Skeletal muscle cell (primary cell): ENCODE data around the gene SLC9A5.
A peak's percentile ranks its signal among the peaks of the same experiment; 100 is the strongest.

Source experiments
- DNase-seq: peaks from one replicate; pipeline ENCODE4 v3.0.0-alpha.2; 2010; ENCODE audit warnings: low read depth
- H3K4me3 ChIP-seq: 2 replicates; pipeline ENCODE4 v1.5.1; 2011; ENCODE audit warnings: low read depth, mild to moderate bottlenecking, control low read depth, low read length, moderate library complexity

Gene SLC9A5

DNA sequence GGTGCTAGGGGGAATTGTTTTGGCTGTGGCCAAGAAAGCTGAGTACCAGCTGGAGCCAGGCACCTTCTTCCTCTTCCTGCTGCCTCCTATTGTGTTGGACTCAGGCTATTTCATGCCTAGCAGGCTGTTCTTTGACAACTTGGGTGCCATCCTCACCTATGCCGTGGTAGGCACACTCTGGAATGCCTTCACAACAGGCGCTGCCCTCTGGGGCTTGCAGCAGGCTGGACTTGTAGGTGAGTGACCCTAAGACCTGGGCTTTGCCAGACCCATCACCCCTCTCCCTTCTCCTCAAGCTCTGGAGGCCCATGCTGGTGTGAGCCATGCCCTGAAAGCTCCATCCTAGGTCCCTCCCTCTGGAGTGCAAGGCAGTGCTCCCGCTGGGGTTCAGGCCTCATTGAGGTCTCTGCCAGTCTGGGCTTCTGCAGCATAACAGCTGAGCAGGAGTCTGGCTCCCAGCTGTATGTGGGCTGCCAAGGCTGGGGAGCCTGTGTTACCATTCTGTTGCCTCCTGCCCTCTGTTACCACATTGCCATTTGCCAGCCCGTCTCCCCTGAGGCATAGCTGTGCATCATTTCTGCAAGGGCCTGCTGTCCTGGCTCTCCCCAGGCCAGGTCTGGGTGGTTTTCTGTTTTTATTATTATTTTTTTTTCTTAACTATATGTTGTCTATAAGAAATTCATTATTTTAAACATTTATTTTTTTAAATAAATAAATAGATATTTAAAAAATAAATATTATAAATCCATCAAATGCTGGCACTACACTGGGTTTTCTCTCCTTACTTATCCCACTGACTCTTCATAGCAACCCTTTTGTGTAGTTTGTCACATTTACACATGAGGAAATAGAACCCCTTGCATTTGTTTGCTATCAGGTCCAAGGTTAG is 4.1 kb downstream of the SLC9A5 start:
- DNase-seq = no peak
- no peak overlapping the region for H3K4me3 ChIP-seq

DNA sequence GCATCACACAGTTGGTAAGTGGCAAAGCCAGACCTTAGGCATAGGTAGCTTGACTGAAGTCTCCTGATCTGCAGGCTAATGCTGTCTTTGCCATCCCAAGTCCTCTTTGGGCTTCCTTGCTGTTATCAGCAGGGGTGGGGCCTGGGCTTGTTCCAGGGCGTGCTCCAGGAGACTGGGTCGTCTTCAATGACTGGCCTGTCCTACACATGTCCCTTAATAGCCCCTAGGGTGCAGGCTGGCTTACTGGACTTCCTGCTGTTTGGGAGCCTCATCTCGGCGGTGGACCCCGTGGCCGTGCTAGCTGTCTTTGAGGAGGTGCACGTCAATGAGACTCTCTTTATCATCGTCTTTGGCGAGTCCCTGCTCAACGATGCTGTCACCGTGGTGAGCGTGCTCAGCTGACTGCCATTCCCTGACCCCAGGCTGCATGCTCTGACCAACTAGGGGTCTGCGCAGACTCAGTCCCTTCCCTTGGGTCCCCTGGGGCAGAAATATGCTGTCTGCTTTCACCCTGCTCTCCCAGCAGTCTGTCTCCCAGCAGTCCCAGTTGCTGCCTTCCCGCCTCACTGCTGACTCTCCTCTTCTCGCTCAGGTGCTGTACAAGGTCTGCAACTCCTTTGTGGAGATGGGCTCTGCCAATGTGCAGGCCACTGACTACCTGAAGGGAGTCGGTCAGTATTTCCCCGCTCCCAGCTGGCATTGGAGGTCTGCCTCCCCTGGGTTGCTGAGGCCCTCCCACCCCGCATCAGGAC is 6.2 kb downstream of the SLC9A5 start:
- DNase-seq = no peak

DNA sequence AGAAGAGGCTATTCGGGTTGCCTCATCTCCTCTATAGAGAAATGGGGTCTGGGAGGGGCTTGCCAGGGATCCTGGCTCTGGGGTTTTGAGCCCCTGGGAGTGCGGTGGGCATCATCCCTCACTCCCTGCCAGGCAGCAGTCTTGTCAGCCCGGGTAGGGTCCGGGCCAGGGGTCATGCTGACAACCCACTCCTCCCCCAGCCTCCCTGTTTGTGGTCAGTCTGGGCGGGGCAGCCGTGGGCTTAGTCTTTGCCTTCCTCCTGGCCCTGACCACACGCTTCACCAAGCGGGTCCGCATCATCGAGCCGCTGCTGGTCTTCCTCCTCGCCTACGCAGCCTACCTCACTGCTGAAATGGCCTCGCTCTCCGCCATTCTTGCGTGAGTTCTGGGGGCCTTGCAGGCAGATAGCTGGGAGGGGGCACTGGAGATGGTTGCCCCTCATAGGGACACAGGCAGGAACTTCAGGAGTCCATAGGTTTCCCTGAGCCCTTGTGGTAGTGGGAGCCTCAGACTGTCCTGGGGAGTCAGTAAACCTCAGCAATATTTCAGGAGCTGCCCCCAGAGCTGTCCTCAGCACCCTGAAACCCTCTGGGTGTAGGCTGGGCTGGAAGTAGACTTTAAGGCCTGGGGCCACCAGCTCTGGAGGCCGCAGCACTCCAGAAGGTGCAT is 6.9 kb downstream of the SLC9A5 start:
- no peak for DNase-seq

More for the DNA sequence above, 6.2 kb downstream of the SLC9A5 start:
- no peak overlapping the region for H3K4me3 ChIP-seq

DNA sequence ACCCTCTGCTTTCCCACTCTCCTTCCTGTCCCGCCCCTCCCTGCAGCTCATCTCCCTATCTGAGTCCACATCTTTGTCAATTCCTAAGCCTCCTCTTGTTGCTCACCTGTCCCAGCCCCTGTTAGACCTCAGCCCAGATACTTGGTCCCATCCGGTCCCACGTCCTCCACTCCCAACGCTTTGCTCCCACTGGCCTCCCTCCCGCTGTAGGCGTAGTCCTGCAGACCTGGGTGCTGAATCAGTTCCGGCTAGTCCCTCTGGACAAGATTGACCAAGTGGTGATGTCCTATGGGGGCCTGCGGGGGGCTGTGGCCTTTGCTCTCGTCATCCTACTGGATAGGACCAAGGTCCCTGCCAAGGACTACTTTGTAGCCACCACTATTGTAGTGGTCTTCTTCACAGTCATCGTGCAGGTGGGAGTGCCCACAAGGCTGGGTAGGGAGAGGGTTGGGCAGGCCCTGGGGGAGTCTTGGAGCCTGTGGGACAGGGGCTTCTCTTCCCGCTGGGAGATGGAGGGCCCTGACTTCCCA is 8.0 kb downstream of the SLC9A5 start:
- no peak overlapping the region for H3K4me3 ChIP-seq
- no peak for DNase-seq

More for the DNA sequence above, 6.9 kb downstream of the SLC9A5 start:
- H3K4me3 ChIP-seq = no peak overlapping the region

DNA sequence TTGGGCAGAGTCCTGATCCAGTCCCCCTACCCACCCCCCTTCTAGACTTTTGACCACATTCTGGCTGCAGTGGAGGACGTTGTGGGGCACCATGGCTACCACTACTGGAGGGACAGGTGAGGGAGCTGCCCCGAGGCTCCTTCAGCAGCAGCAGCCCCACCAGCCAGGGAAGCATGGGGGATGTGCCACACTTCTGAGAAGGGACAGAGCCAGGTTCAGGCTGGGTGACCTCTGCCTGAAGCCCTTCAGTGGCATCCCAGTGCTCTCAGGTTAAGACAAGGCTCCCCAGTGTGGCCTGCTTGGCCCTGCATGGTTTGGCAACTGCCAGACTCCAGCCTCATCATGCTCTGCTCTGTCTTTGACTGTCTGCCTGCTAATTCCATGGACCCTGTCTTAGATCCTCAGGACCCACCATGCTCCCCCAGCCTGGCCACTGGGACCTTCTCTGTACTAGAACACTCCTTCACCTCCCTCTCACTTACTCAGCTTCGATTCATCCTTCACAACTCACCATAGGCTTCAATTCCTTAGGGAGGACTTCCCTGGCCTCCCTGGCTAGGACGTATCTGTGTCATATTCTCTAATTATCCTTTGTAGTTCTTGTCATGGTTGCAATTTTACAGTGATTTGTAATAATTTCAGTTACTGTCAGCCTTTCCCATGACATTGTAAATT is 8.8 kb downstream of the SLC9A5 start:
- no peak overlapping the region for H3K4me3 ChIP-seq
- no peak for DNase-seq

DNA sequence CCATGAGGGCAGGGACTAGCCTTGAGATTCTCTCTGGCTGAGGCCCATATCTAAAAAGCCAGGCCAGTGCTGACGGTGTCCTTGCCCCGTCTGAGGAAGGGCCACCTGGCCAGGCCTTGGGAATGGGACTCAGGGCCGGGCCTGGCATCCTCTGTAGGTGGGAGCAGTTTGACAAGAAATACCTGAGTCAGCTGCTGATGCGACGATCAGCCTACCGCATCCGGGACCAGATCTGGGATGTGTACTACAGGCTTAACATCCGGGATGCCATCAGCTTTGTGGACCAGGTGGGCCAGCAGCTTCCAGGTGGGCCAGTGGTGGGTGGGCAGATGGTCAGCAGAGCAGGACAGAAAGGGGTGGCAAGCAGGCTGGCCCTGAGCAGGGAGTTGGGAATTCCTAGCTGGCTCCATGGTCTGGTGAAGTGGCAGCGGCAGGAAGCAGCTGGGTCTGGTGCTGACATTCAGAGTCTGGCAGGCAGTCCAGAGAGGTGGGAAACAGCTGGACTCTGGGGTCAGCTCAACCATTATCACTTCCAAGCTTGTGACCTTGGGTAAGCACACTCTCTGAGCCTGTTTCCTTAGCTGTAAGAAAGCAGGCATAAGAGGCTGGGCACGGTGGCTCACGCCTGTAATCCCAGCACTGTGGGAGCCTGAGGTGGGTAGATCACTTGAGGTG is 9.5 kb downstream of the SLC9A5 start:
- DNase-seq = no peak
- no peak overlapping the region for H3K4me3 ChIP-seq

DNA sequence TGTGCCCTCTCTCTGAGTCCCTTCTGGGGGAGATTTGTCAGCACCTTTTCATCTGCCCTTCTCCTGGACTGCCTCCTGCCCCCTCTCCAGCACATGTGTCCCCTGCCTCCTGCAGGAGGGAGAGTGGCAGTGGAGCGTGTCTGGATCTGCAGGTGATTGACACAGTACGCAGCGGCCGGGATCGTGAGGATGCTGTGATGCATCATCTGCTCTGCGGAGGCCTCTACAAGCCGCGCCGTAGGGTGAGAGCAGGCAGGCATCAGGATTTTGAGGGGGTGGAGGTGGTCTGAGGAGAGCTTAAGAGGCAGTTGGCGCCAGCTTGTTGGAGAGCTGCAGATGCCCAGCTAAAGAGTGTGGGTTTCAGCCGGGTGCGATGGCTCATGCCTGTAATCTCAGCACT is 10.9 kb downstream of the SLC9A5 start:
- no peak overlapping the region for H3K4me3 ChIP-seq
- no peak for DNase-seq

DNA sequence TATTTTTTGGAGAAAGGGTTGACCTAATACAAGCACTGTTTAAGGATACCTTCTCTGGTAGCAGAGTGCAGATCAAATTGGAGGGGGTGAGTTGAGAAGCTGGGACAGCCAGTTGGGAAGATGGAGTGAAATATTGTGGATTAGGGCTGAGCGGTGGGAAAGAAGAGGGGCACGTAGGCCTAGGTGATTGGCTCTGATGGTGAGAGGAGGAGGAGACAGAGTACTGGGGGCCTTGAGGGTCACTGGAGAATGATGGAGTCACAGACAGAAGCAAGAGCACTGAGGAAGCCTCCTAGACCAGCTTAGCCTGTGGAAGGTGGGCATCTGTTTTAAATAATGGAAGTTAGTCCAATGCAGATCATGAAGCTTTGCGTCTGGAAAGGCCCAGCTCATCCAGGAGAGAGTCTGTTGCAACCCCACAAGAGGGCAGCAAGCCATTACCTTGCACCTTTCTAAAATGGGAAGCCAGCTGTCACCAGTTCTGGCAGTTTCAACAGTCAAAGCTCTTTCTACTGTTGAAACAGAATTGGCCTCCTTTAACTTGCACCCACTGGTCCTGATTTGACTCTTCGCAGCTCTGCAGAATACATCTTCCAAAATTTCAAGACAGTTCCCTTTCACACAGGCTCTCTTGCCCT is 11.8 kb downstream of the SLC9A5 start:
- no peak overlapping the region for H3K4me3 ChIP-seq
- DNase-seq = no peak

DNA sequence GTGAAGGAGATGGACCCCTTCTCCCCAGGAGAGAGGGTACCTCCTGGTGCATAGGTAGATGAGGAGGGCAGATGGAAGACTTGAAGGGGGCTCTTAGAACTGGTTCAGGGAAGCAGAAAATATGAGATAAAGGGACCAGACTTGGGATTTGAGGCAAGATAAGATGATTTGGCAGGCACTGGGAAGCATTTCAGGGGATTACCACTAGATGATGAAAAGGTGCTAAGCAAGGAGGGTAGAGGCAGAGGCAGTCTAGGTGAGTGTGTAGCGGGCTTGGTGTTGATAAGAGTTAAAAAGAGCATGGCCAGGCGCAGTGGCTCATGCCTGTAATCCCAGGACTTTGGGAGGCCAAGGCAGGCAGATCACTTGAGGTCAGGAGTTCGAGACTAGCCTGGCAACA is 14.4 kb downstream of the SLC9A5 start:
- DNase-seq = no peak
- no peak overlapping the region for H3K4me3 ChIP-seq

DNA sequence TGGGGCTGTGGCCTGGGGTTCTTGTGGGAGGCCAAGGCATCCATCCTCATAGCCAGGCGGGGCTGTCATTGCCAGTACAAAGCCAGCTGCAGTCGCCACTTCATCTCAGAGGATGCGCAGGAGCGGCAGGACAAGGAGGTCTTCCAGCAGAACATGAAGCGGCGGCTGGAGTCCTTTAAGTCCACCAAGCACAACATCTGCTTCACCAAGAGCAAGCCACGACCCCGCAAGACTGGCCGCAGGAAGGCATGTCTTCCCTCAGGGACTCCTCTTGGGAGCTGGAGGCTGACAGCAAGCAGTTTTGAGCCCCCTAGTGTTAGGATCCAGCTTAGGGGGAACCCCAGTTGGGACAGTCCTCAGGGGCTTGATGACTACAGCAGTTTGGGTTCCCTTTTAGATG is 15.5 kb downstream of the SLC9A5 start:
- no peak for DNase-seq
- H3K4me3 ChIP-seq = no peak overlapping the region

DNA sequence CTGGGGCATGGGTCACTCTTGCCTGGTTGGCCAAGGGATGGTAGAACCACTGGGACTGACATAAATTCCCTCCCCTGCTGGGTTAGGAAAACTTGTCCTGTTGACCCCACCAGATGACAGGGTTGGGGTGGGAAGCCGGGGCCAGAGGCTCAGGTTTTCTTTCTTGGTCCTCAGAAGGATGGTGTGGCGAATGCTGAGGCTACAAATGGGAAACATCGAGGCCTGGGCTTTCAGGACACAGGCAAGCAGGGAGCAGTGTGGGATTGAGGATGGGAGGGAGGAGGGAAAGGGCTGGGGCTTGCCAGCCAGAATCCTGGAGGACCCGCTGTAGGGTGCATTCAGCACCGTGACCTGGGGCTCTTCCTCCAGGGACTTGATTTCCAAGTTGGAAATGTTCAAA is 16.1 kb downstream of the SLC9A5 start:
- no peak for DNase-seq
- H3K4me3 ChIP-seq = no peak overlapping the region

DNA sequence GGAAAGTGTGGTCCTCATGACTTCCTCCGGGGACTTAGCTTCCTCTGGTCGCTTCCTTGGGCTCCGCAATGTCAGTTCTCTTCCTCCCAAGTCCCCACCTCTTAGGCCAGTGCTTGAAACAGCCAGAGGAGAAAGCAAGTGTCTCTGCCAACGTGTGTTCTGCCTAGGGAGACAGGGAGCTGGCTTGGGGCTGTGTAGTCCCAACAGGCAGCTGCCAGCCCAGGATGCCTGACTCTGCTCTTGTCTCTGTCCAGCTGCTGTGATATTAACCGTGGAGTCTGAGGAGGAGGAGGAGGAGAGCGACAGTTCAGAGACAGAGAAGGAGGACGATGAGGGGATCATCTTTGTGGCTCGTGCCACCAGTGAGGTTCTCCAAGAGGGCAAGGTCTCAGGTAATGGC is 17.1 kb downstream of the SLC9A5 start:
- DNase-seq = no peak
- no peak overlapping the region for H3K4me3 ChIP-seq

DNA sequence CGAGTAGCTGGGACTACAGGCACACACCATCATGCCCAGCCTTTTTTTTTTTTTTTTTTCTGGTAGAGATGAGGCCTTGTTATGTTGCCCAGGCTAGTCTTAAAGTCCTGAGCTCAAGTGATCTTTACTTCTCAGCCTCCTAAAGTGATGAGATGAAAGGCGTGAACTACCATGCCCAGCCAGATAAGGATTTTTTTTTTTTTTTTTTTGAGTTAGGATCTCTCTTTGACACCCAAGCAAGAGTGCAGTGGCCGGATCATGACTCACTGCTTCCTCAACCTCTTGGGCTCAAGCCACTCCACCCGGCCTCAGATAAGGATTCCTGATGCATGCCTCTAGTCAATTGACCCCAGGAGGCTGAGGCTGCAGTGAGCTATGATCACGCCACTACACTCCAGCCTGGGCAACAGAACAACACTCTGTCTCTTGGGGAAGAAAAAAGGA is 19.4 kb downstream of the SLC9A5 start:
- no peak for DNase-seq
- no peak overlapping the region for H3K4me3 ChIP-seq

DNA sequence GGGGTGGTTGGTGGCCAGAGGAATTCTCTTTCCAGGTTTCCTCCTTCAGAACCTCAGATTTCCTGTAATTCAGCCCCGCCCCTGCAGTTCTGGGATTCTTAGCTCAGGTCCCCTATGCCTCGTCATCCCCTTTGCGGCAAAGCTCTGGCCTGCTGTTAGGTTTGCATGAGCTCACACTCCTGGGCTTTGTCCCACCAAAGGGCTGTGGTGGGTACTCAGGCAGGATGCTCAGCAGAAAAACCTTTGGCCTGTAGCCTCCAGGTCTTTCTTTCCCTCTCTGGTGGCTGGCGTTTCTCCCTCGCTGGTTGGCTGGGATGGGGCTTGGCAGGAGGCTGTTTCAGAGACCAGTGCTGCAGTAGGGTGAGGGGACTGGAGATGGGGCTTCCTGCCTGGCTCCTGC is 21.0 kb downstream of the SLC9A5 start:
- H3K4me3 ChIP-seq = no peak overlapping the region
- DNase-seq = peak; percentile 59

DNA sequence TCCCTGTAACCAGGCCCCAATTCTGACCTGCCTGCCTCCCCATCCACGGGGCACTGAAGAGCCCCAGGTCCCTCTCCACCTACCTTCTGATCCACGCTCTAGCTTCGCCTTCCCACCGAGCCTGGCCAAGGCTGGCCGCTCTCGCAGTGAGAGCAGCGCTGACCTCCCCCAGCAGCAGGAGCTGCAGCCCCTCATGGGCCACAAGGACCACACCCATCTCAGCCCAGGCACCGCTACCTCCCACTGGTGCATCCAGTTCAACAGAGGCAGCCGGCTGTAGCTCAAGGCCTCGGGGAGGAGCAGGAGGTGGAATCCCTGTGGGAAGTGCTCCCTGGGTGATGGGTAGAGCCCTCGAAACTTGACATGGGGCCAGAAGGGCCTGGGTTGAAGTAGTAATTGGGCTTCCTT is 22.2 kb downstream of the SLC9A5 start:
- H3K4me3 ChIP-seq = no peak overlapping the region
- DNase-seq = no peak

DNA sequence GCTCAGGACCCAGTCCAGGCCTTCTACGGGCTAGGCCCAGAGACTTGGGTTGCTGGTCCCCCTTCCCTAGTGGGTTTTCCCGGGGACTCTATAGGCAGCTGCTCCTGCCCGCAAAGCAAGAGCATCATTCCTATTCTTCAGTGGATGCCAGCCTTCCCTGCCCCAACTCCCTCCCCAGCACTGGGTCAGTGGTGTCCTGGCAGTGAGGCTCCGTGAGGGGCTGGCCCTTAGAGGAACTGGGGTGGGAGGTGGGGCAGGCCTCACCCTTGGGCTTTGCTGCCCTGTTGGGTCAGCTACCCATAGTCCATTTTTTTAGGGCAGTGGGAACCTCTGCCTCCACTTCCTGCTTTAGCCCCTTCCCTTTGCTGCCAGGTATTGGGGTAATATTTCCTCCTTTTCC is 22.7 kb downstream of the SLC9A5 start:
- no peak overlapping the region for H3K4me3 ChIP-seq
- DNase-seq = no peak

DNA sequence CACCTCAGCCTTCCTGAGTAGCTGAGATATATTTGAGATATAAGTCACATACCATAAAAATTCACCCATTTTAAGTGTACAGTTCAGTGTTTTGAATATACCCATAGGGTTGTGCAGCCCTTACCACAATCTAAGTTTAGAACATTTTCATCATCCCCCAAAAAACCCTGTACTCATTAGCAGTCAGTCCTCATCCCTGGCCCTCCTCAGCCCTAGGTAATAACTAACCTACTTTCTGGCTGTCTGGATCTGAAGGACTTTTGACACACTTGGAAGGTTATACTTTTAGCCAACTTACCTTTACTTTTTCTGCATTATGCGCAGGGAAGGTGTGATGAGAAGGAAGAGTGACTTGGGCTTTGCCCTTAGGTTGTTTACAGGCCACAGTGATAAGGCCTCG is 26.5 kb downstream of the SLC9A5 start:
- no peak for DNase-seq
- H3K4me3 ChIP-seq = no peak overlapping the region

DNA sequence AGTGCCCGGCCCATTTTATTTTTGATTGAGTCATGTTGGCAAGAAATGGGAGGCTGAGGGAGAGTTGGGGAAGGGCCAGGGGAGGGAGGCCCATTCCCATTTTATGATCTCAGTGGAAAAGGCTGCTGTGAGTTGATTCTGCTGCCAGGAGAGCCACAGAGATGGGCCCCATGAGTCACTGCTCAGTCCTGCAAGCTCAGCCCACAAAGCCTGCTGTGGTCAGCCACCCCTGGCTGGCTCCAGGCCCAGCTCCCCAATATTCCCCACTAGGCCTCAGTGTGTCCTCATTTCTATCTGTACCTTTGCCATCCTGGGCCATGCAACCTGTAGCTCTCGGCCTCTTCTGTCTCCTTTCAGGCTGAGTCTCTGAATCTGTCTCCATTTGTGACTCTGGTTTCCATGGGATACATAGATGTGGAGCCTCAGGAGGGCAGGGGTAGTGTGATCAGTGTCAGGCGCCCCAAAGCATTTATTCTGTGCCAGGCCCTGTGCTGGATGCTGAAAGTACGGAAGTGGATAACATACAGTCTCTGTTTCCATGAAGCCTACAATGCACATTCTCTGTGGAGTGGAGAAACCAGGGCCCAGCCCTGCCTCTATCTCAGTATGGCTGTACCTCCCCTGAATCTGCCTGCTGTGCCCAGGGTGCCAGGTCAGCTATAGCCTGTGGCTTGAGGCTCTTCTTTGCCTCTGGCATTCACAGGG is 28.7 kb downstream of the SLC9A5 start:
- peak; percentile 99 for DNase-seq
- H3K4me3 ChIP-seq = peak overlapping the region; percentile 60
